NCI-H1417 (cell line): ENCODE results near the gene ASB3.

Experiments used
- DNase-seq, 3 experiments: peaks; one replicate each; lab custom pipeline; 2025; lab: John Stamatoyannopoulos, UW

Gene ASB3

DNA sequence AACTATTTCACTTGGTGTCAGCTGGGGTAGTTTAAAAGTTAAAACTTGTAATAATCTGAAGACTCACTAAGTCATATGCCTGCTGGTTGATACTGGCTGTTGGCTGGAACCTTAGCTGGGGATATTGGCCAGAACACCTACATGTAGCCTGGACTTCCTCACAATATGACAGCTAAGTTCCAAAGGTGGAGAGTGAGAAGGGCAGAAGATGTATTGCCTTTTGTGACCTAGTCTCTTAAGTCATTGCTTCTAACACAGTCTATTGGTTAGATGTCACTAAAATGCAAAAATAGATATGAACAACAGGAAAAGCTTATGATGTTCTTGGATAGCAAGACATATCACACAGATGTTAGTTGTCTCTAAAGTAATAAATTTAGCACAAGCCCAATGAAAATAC is 132.4 kb downstream of the ASB3 start:
- no peak for DNase-seq

DNA sequence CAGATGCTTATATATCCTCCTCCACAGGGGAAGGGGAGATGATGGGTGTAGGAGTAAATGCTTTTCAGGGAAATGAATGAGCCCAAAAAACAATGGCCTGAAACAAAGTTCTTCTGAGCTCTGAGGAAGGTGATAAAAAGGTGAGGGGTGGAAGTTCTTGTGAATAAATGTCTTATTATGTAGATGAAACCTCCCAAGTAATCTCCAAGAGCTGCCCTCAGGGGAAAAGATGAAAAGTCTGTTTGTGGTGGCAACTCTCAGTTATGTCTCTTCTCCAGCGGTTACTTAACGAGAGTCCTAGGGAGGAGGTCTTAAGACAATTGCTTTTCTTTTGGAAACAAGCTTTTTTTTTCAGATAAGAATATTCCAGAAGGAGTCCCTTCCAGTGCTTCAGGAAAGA is 134.6 kb downstream of the ASB3 start:
- no peak for DNase-seq

- no peak for DNase-seq
Measured at GRCh38 chr2:53646788-53647187, 140.0 kb downstream of the ASB3 start.

GRCh38 chr2:53641290-53641689 is 145.5 kb downstream of the ASB3 start:
- DNase-seq, result no peak

- no peak for DNase-seq
Measured at GRCh38 chr2:53640466-53640865, 146.3 kb downstream of the ASB3 start.

DNA sequence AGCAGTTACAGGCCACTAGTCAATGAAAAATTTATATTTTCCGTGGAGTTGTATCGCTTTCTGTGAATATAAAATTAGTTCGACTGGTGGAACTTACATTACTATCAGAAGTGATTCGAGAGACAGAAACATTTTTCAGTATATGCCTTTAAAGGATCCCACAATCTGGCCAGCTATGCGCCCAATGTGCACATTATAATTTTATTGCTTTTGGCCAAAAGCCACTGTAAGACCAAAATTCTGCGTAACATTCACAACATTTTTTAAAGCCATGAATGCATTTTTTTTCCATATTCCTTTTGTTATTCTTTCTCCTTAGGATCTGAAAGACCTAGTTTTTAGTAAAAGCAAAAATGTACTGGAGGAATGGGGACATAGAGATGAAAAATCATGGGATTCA is 150.2 kb downstream of the ASB3 start:
- DNase-seq, result no peak

GRCh38 chr2:53636109-53636508 is 150.6 kb downstream of the ASB3 start:
- DNase-seq, result no peak

DNA sequence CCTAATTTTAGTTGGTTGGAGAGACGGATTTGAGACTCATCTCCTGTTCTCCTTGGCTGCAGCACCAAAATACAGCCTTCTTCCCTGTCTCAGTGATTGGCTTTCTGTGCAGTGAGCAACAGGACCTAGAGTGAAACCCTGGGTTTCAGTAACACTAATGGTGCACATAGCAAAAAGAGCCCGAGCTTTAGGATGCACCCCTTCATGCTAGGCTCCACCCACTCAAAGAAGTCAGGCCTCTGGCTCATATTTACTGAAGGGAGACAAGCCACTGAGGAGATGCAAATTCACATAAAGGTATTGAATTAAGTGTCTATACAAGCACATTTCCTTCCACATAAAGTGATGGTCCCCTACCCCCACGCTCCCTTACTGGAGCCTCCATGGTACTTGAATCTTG is 151.1 kb downstream of the ASB3 start:
- no peak for DNase-seq

- DNase-seq, result no peak
Measured at GRCh38 chr2:53633441-53633840, 153.3 kb downstream of the ASB3 start.

- no peak for DNase-seq
Measured at GRCh38 chr2:53632714-53633113, 154.0 kb downstream of the ASB3 start.

GRCh38 chr2:53632126-53632460 is 154.7 kb downstream of the ASB3 start:
- no peak for DNase-seq

DNA sequence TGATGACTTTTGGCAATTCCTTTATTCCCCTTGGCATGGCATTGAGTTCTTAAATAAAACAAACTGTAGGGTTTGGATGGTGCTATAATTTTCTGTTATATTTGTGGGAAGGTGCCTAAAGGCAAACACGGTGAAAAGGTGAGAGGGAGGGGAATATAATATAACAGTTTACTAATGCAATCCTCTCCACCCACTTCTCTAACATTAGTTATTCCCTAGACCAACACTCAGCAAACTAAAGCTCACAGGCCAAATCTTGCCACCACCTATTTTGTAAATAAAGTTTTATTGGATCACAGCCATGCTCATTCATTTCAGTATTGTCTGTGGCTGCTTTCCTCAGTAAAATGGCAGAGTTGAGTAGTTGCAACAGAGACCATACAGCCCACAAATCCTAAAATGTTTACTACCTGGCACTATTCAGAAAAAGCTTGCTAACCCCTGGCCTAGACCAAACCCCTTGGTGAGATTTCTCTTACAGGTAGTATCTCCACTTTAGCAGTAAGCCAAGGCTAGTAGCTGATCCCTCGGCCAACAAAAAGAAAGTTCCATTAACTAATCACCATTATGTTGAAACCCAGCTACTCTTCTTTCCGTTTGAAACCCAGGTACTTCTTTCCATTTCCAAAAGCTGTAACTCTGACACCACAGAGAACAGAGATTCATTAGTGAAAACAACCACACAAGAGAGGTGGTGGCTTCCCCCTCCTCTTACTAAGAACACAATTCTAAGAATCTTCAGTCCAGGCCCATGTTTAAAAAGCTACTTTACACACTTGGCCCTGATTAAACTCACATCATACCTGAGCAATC is 155.2 kb downstream of the ASB3 start:
- no peak for DNase-seq

GRCh38 chr2:53630026-53630606 is 156.6 kb downstream of the ASB3 start:
- no peak for DNase-seq

DNA sequence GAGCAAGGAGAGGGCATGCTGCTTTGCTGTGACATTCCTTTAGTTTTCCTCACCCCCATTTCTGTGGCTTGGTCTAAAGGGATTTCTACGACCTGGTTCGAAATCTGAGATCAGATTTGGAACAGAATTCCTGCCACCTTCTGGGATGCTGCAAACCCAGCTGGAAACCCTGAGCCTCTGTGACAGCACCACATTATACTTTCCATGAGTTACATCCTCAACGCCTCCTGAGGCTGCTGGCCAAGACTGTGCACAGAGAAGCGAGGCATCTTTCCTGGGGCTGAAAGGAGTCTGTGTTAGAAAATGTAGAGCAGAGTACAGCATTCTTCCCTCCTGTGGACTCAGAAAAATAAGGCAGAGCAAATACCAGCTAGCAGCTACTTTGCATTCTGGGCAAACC is 157.3 kb downstream of the ASB3 start:
- no peak for DNase-seq

GRCh38 chr2:53629001-53629400 is 157.8 kb downstream of the ASB3 start:
- no peak for DNase-seq

DNA sequence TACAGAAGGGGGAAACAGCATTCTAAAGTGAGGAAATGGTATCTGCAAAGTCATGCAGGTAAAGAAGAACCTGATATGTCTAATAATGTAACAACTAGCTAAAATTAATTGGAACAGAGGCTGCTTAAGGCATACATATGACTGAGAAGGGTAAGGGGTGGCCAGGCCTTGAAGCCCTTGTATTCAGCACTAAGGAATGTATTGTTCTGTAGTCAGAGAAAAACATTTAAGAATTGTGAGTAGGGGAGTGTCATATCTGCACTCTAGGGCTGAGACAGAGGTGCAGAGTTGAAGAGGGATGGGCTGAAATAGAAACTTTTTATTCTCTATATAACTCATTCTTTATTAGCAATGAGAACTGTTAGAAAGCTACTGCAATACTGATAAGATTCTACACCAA is 164.6 kb downstream of the ASB3 start:
- no peak for DNase-seq

GRCh38 chr2:53620981-53621380 is 165.8 kb downstream of the ASB3 start:
- no peak for DNase-seq
